ENCODE data around the gene TAAR9.
"Not testable (repeated sequence)": the region's sequence is repeated elsewhere in the genome, so short reads cannot be mapped to it uniquely, and the experiment has no call there.

Gene TAAR9

GRCh38 chr6:132526461-132526860 lies 11.6 kb upstream of the TAAR9 start:
- H3K14ac ChIP-seq (ENCODE audit: low read length) = no peak overlapping the region
- no peak overlapping the region for H2BK120ac ChIP-seq (ENCODE audit: low read depth, low read length)
- DNase-seq (ENCODE audit: low spot score) = no peak
- no CpG with 5 or more reads among the region's 2 CpGs for WGBS, 2 donors (ENCODE audit: extremely low coverage in 2 of 2, insufficient read length in 2 of 2, insufficient replicate concordance in 1 of 2)
- peaks cover 0 to 11% of the 10 kb centered on the region in 2 donors for H3K4me1 ChIP-seq (ENCODE audit: control insufficient read depth in 2 of 2, insufficient read depth in 1 of 2, low read depth in 1 of 2, low read length in 2 of 2)
- no peak overlapping the region for H4K91ac ChIP-seq (ENCODE audit: low read depth, low read length, poor library complexity)
- no peaks in the 10 kb centered on the region for H3K9me3 ChIP-seq (replicated peaks in 1 of 2; ENCODE audit: control insufficient read depth in 2 of 2, insufficient read depth in 1 of 2, low read depth in 1 of 2, low read length in 2 of 2)
- no peak overlapping the region for H3K4me3 ChIP-seq (ENCODE audit: low read length in 2 of 2)
- no peak overlapping the region for H2AK5ac ChIP-seq (ENCODE audit: low read depth, low read length)
- no peaks in the 10 kb centered on the region for H3K79me1 ChIP-seq (ENCODE audit: low read depth, low read length)
- H2BK12ac ChIP-seq (ENCODE audit: low read length) = no peak overlapping the region
- H3K23ac ChIP-seq (ENCODE audit: low read depth, low read length, poor library complexity) = no peak overlapping the region
- no peak overlapping the region for H2BK15ac ChIP-seq (ENCODE audit: low read length)
- no peaks in the 10 kb centered on the region for H3K36me3 ChIP-seq (replicated peaks in 1 of 2; ENCODE audit: control insufficient read depth in 2 of 2, insufficient read depth in 2 of 2, low read length in 2 of 2)
- no peak overlapping the region for H4K8ac ChIP-seq (ENCODE audit: low read depth, low read length)
- H3K27me3 ChIP-seq (ENCODE audit: control insufficient read depth in 3 of 3, insufficient read depth in 3 of 3, low read depth in 1 of 3, low read length in 3 of 3) = peaks cover 0 to 23% (median 0%) of the 10 kb centered on the region in 3 experiments
- no peak overlapping the region for H3K18ac ChIP-seq (ENCODE audit: low read length)
- peak overlapping the region; percentile 55 for H3K27ac ChIP-seq (replicated peaks; ENCODE audit: low read length)
- H3K4me2 ChIP-seq (ENCODE audit: insufficient read depth, low read length, poor library complexity, severe bottlenecking) = no peak overlapping the region
- no peak overlapping the region for H3K9ac ChIP-seq (ENCODE audit: low read depth, low read length, poor library complexity)
- H2AFZ ChIP-seq (ENCODE audit: low read length) = no peak overlapping the region
- no peak overlapping the region for H3K4ac ChIP-seq (ENCODE audit: low read length)
- H2BK5ac ChIP-seq (ENCODE audit: low read length) = no peak overlapping the region

- no peaks in the 10 kb centered on the region for H3K9me3 ChIP-seq (replicated peaks in 1 of 2; ENCODE audit: control insufficient read depth in 2 of 2, insufficient read depth in 1 of 2, low read depth in 1 of 2, low read length in 2 of 2)
- no peak overlapping the region for H4K8ac ChIP-seq (ENCODE audit: low read depth, low read length)
- H3K23ac ChIP-seq (ENCODE audit: low read depth, low read length, poor library complexity) = no peak overlapping the region
- H3K36me3 ChIP-seq (replicated peaks in 1 of 2; ENCODE audit: control insufficient read depth in 2 of 2, insufficient read depth in 2 of 2, low read length in 2 of 2) = no peaks in the 10 kb centered on the region
- no peak overlapping the region for H2BK15ac ChIP-seq (ENCODE audit: low read length)
- H3K9ac ChIP-seq (ENCODE audit: low read depth, low read length, poor library complexity) = no peak overlapping the region
- no peak overlapping the region for H2BK5ac ChIP-seq (ENCODE audit: low read length)
- H3K14ac ChIP-seq (ENCODE audit: low read length) = no peak overlapping the region
- no peak overlapping the region for H3K18ac ChIP-seq (ENCODE audit: low read length)
- H3K4me2 ChIP-seq (ENCODE audit: insufficient read depth, low read length, poor library complexity, severe bottlenecking) = no peak overlapping the region
- no peak overlapping the region for H2AFZ ChIP-seq (ENCODE audit: low read length)
- no peak overlapping the region for H3K27ac ChIP-seq (replicated peaks; ENCODE audit: low read length)
- no peak overlapping the region for H3K4ac ChIP-seq (ENCODE audit: low read length)
- no peak overlapping the region for H2BK120ac ChIP-seq (ENCODE audit: low read depth, low read length)
- H2BK12ac ChIP-seq (ENCODE audit: low read length) = no peak overlapping the region
- no peak overlapping the region for H4K91ac ChIP-seq (ENCODE audit: low read depth, low read length, poor library complexity)
- WGBS, 2 donors (ENCODE audit: extremely low coverage in 2 of 2, insufficient read length in 2 of 2, insufficient replicate concordance in 1 of 2) = no CpG with 5 or more reads among the region's 6 CpGs
- H3K27me3 ChIP-seq (ENCODE audit: control insufficient read depth in 3 of 3, insufficient read depth in 3 of 3, low read depth in 1 of 3, low read length in 3 of 3) = peaks cover 0 to 23% (median 0%) of the 10 kb centered on the region in 3 experiments
- no peaks in the 10 kb centered on the region for H3K79me1 ChIP-seq (ENCODE audit: low read depth, low read length)
- H3K4me3 ChIP-seq (ENCODE audit: low read length in 2 of 2) = no peak overlapping the region
- DNase-seq (ENCODE audit: low spot score) = no peak
- peaks cover 0 to 11% of the 10 kb centered on the region in 2 donors for H3K4me1 ChIP-seq (ENCODE audit: control insufficient read depth in 2 of 2, insufficient read depth in 1 of 2, low read depth in 1 of 2, low read length in 2 of 2)
- H2AK5ac ChIP-seq (ENCODE audit: low read depth, low read length) = no peak overlapping the region
Measured at GRCh38 chr6:132527791-132528190, 10.3 kb upstream of the TAAR9 start.

- no peak overlapping the region for H4K8ac ChIP-seq (ENCODE audit: low read depth, low read length)
- no peak overlapping the region for H2AK5ac ChIP-seq (ENCODE audit: low read depth, low read length)
- peak; percentile 67 for DNase-seq (ENCODE audit: low spot score)
- H3K4me1 ChIP-seq (ENCODE audit: control insufficient read depth in 2 of 2, insufficient read depth in 1 of 2, low read depth in 1 of 2, low read length in 2 of 2) = peaks cover 0 to 11% of the 10 kb centered on the region in 2 donors
- H3K4ac ChIP-seq (ENCODE audit: low read length) = no peak overlapping the region
- H2BK120ac ChIP-seq (ENCODE audit: low read depth, low read length) = no peak overlapping the region
- no peak overlapping the region for H3K4me3 ChIP-seq (ENCODE audit: low read length in 2 of 2)
- peak overlapping the region; percentile 65 for H2AFZ ChIP-seq (ENCODE audit: low read length)
- no peaks in the 10 kb centered on the region for H3K79me1 ChIP-seq (ENCODE audit: low read depth, low read length)
- H2BK15ac ChIP-seq (ENCODE audit: low read length) = no peak overlapping the region
- WGBS, 2 donors (ENCODE audit: extremely low coverage in 2 of 2, insufficient read length in 2 of 2, insufficient replicate concordance in 1 of 2) = no CpG with 5 or more reads among the region's 9 CpGs
- no peak overlapping the region for H3K27ac ChIP-seq (replicated peaks; ENCODE audit: low read length)
- H3K9me3 ChIP-seq (replicated peaks in 1 of 2; ENCODE audit: control insufficient read depth in 2 of 2, insufficient read depth in 1 of 2, low read depth in 1 of 2, low read length in 2 of 2) = no peaks in the 10 kb centered on the region
- no peak overlapping the region for H3K18ac ChIP-seq (ENCODE audit: low read length)
- no peak overlapping the region for H3K23ac ChIP-seq (ENCODE audit: low read depth, low read length, poor library complexity)
- no peak overlapping the region for H4K91ac ChIP-seq (ENCODE audit: low read depth, low read length, poor library complexity)
- H3K9ac ChIP-seq (ENCODE audit: low read depth, low read length, poor library complexity) = no peak overlapping the region
- peaks cover 0 to 23% (median 0%) of the 10 kb centered on the region in 3 experiments for H3K27me3 ChIP-seq (ENCODE audit: control insufficient read depth in 3 of 3, insufficient read depth in 3 of 3, low read depth in 1 of 3, low read length in 3 of 3)
- no peak overlapping the region for H2BK12ac ChIP-seq (ENCODE audit: low read length)
- no peak overlapping the region for H2BK5ac ChIP-seq (ENCODE audit: low read length)
- no peak overlapping the region for H3K4me2 ChIP-seq (ENCODE audit: insufficient read depth, low read length, poor library complexity, severe bottlenecking)
- no peaks in the 10 kb centered on the region for H3K36me3 ChIP-seq (replicated peaks in 1 of 2; ENCODE audit: control insufficient read depth in 2 of 2, insufficient read depth in 2 of 2, low read length in 2 of 2)
- no peak overlapping the region for H3K14ac ChIP-seq (ENCODE audit: low read length)
Measured at GRCh38 chr6:132530293-132530974, 7.6 kb upstream of the TAAR9 start.

- H3K14ac ChIP-seq (ENCODE audit: low read length); H3K27me3 ChIP-seq (ENCODE audit: control insufficient read depth in 3 of 3, insufficient read depth in 3 of 3, low read depth in 1 of 3, low read length in 3 of 3); DNase-seq (ENCODE audit: low spot score); H3K79me1 ChIP-seq (ENCODE audit: low read depth, low read length); H3K36me3 ChIP-seq (replicated peaks in 1 of 2; ENCODE audit: control insufficient read depth in 2 of 2, insufficient read depth in 2 of 2, low read length in 2 of 2); H3K4me3 ChIP-seq (ENCODE audit: low read length in 2 of 2); H2AK5ac ChIP-seq (ENCODE audit: low read depth, low read length); H3K4me2 ChIP-seq (ENCODE audit: insufficient read depth, low read length, poor library complexity, severe bottlenecking); H2BK12ac ChIP-seq (ENCODE audit: low read length); H2BK120ac ChIP-seq (ENCODE audit: low read depth, low read length); H2BK5ac ChIP-seq (ENCODE audit: low read length); H3K23ac ChIP-seq (ENCODE audit: low read depth, low read length, poor library complexity); H3K27ac ChIP-seq (replicated peaks; ENCODE audit: low read length); H3K9ac ChIP-seq (ENCODE audit: low read depth, low read length, poor library complexity); H4K91ac ChIP-seq (ENCODE audit: low read depth, low read length, poor library complexity); H3K4me1 ChIP-seq (ENCODE audit: control insufficient read depth in 2 of 2, insufficient read depth in 1 of 2, low read depth in 1 of 2, low read length in 2 of 2); H4K8ac ChIP-seq (ENCODE audit: low read depth, low read length); H2BK15ac ChIP-seq (ENCODE audit: low read length); H3K4ac ChIP-seq (ENCODE audit: low read length); H3K18ac ChIP-seq (ENCODE audit: low read length); H2AFZ ChIP-seq (ENCODE audit: low read length); H3K9me3 ChIP-seq (replicated peaks in 1 of 2; ENCODE audit: control insufficient read depth in 2 of 2, insufficient read depth in 1 of 2, low read depth in 1 of 2, low read length in 2 of 2): not testable (repeated sequence)
- WGBS, 2 donors (ENCODE audit: extremely low coverage in 2 of 2, insufficient read length in 2 of 2, insufficient replicate concordance in 1 of 2) = no CpG with 5 or more reads among the region's 2 CpGs
Measured at GRCh38 chr6:132534546-132534945, 3.5 kb upstream of the TAAR9 start.

Data from neuronal stem cell (in vitro differentiated cells).